SW480 (cell line): ENCODE data around the gene LDB3.

ENCODE experiments used
- DNase-seq: peaks from one replicate; pipeline ENCODE4 v3.0.0-alpha.2; 2016; ENCODE audit warnings: low spot score

LDB3 gene

GRCh38 chr10:86685893-86686632 is 17.8 kb downstream of the LDB3 start:
- no peak for DNase-seq

DNA sequence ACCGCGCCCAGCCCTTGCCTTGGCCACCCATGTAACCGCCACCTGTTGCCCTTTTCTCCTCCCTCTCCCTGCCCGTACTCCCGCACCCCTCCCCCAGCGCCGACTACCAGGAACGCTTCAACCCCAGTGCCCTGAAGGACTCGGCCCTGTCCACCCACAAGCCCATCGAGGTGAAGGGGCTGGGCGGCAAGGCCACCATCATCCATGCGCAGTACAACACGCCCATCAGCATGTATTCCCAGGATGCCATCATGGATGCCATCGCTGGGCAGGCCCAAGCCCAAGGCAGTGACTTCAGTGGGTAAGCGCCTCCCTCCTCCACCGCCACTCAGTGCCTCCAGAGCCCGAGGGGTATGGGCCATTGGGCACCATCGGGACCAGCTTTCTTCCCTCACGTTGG is 18.7 kb downstream of the LDB3 start:
- no peak for DNase-seq

DNA sequence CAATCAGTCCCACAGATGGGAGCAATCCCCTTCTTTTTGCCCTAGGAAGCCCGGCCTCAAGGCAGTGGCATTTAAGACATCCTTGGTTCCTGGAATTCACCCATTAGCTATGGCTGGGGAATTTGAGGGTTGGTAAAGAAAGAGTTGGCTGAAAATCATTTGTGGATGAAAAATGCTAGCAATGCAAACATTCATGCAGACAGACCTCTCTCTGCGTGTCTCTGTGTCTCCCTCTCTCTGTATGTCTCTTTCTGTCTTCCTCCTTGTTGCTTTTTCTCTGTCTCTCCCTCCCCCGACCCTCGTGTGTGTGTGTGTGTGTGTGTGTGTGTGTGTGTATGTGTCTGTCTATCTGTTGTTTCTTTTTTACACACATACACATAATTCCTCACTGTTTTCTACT is 19.4 kb downstream of the LDB3 start:
- DNase-seq, result no peak

- DNase-seq, result peak; percentile 61
Observed at GRCh38 chr10:86688398-86688921, 20.1 kb downstream of the LDB3 start.

DNA sequence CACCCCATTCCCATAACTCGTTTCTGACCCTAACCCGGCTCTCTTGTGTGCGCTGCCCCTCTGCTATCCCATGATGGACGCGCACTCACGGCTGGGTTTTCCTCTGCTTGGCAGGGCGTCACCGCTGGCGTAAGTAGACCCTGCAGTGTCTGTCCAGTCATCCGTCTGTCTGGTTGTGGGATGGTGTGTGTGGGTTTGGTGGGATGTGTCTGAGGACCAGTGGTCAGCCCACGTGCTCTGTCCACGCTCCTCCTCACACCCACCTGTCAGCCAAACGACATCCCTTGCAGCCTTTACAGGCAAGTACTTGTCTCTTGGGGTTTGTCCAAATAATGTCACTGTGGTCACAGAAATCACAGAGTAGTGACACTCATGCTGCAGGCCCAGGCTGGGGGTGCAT is 20.8 kb downstream of the LDB3 start:
- no peak for DNase-seq

DNA sequence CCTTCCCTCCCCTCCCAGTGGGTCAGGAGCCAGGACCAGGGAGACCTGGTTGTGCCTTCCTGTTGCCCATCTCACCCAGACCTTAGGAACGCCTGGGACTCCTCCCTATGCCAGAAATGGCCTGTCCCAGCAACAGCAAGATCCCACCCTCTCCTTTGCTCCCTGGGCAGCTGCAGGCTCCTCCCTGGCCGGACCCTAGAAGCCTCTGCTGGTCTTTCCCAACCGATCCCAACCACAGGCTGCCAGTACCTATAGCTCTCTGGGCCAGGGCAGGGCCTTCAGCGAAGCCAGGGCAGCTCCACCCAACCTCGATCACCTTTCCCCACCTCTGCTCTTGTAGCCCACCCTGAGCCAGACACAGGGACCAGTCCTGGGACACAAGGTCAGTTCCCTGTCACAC is 21.9 kb downstream of the LDB3 start:
- no peak for DNase-seq

GRCh38 chr10:86690657-86691084 is 22.4 kb downstream of the LDB3 start:
- no peak for DNase-seq

DNA sequence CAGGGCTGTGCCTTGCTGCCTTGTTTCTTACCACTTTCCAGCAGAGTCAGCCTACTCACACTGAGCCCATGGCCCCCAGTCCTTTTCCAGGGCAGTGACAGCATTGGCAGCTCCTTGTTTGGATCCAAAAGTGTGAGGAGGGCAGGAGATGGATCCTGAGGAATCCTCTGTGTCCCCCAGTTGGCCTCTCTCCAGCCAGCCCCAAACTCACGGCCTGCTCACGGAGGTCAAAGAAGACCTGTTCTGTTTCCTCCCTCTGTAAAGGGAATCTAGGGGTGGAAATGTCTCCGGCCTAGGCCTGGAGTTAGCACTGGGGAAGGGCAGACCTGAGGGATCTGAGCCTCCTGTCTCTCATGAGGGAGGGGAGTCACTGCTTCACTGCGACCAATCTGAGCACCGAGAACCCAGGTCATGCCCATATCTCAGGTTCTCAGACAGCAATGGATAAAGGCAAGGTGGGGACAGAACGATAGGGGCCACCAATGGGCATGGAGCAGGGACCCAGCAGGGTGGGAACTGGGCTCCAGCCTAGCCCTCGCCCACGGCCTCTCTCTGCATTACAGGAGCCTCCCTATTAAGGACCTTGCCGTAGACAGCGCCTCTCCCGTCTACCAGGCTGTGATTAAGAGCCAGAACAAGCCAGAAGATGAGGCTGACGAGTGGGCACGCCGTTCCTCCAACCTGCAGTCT is 23.2 kb downstream of the LDB3 start:
- no peak for DNase-seq

GRCh38 chr10:86692023-86692514 is 23.8 kb downstream of the LDB3 start:
- no peak for DNase-seq

DNA sequence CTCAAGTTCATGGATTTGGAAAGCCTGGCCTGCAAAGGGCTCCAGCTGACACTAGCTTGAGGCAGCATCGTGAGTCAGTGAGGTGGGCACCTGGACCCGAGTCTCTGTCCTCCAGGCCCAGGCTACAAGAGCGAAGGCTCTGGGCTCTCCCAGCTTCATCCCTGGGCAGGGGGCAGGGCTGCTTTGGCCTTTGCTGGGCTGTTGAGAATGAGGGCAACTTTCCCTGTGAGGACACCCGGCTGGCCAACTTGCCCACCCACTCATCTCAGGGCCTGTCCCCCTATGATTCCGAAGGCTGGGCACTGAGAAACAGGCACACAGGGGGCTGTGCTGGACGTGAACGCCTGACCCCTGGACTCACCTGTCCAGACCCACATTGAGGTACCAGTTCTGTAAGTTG is 24.4 kb downstream of the LDB3 start:
- DNase-seq, result no peak

DNA sequence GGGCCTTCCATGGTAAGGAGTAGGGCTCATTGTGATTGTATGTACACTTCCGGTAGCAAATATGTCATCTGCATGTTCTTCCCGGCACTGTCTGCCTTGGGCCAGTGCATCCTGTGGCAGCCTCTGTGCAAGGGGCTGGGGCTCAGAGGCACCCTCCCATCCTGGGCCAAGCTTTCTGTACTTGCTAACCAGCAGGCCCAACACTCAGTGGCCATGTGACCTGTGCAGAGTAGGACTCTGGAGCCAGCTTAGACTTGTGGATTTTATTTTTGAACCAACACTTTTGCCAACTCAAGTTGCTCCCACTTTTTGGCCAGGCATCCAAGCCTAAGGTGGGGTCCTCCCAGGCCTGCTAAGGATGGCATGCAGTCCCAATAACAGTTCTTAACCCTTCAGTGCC is 25.0 kb downstream of the LDB3 start:
- no peak for DNase-seq

- no peak for DNase-seq
Observed at GRCh38 chr10:86693721-86694369, 25.5 kb downstream of the LDB3 start.

DNA sequence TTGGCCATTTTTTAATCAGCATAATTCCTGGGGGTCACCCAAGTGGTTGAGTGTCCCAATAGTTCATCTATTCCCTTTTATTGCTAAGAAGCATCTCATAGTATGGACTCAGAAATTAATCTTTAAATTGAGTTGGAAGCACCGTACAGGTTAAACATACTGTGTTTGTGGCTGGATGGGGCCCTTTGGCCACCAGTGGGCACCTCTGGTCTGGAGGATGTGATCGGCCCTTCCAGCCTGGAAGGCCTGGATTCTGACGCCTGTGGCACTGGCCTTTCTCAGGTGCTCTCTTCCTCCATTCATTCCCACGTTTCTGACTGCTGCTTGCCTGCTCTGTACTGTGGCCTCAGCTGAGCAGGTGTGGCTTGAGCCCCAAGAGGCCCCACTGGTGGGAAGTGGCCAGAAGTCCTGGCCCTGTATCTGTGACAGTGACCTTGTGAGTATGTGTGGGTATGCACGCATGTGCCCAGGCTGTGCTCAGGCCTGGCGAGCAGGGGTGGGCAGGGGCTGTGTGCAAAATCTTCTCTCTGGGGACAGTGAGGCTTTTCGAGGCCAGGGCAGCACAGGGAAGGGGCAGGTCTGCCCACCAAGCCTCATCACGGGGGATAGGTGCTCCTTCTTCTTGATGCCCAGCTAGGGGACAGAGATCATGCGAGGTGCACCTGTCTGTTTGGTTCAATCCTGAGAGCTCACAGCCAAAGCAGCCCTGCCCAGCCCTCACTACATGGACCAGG is 30.1 kb downstream of the LDB3 start:
- DNase-seq, result no peak

DNA sequence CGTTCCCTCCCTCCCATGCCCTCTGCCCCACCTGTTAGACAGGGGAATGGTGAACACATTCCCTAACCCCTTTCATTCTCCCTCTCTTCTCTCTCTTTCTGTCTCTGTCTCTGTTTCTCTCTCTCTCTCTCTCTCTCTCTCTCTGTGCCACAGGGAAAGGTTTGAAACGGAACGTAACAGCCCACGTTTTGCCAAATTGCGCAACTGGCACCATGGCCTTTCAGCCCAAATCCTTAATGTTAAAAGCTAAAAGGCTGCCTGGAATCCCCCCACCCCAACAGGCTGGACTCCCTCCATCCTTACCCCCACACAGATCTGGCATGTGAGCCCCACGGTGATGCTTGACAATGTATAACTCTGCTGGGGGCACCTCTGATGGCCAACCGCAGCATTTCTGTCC is 30.8 kb downstream of the LDB3 start:
- DNase-seq, result no peak

- DNase-seq, result no peak
Observed at GRCh38 chr10:86699541-86699940, 31.2 kb downstream of the LDB3 start.

DNA sequence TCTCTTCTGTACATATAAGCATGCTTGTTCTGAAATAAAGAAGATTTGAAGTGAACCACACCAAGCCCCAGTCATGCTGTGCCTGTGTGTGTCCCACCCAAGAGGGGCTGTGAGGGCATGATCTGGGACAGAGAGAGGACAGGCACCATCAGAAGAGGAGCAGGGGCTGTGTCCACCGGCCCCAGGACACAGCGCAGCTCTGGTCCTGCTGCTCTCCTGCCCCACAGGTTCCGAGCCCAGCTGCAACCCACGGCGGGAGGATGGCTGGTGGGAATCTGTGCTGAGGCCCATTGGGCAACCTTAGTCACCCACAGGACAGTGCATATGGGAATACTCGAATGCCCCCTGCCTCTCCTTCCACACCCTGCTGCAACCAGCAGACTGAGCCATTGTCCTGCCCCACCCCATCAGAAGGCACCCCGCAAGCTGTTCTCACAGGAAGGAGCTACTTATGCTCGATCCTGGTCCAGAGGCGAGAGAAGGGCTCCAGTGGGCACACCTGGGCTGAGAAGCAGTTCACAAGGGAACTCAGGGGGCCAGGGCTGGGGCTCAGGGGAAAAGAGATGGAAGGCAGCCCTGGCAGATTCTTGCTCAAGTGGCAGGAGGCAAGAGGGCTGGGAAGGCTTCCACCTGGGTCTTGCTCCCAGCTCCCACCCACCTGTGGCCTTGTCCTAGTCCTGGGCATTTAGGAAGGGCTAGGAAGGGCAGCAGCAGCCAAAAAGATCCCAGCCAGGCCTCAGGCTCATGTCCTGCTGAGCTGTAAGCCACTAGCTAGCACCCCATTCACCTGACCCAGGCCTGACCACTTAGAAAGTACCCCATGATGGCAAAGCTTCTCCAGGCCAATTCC is 31.9 kb downstream of the LDB3 start:
- no peak for DNase-seq

DNA sequence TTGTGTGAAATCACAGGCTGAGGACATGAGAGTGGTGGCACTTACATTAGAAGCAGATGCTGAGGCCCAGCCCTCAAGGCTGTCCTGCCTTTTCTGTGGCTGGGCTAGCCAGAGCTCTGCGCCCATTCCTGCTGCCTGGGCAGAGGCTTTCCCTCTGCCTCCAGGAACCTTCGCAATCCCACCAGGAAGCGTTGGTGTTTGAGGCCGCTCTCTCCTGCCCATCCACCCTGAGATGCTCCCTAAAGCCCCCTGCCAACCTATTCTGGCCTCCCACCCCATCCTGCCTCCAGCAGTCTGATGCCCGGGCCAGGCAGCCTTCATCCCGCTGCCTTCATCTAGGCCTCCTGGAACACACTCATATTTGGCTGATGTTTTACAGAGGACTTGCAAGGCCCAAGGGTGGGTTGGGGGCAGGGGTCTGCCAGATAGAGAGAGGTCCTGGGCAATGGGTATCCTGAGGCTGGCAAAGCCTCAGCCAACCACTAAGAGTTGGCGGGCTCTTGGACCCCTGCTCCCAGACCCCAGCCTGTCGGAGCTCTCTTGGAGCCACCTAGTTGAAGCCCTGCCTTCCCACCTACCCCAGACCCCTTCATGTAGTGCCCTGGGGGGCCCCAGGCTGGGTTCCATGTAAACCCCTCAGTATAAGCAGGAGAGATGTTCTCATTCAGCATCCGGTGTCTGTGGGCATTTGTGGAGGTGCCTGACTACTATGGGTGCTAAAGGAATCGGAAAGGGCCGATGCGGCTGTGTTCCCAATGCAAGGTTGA is 32.7 kb downstream of the LDB3 start:
- DNase-seq, result no peak

- DNase-seq, result no peak
Observed at GRCh38 chr10:86703176-86703575, 34.9 kb downstream of the LDB3 start.

DNA sequence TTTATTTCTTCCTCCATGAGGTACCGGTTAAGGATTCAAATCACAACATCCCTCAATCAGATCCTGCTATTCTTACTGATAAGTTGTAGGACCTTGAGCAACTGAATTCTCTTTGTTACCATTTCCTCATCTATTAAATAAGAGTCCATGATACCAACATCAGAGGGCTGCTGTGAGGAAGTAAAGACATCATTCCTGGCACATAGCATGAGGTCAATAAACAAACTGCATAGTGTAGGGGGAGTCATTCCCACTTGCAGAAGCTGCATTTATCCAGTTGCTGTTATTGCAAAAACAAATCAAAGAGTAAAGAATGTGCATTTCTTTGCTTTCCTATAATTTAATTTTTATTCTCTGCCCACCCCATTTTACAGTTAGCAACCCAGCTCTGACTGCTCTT is 36.8 kb downstream of the LDB3 start:
- DNase-seq, result no peak

DNA sequence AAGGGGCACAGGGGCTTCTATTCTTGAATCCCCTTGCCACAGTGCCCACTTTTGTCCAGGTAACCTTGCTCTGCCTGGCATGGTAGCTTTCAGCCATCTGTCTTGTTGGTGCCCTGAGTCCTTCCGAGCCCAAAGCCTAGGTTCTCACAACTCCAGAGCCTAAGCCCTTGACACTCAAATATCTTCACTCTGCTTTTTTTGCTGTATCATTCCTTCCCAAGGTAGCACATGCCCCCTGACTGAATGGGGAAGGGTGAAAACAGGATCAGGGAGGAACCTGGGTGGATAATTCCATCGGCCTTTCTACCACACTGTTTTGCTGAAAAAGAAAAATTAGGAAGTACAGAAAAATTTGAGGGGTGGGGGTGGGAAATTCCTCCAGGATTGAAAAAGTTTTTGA is 37.6 kb downstream of the LDB3 start:
- DNase-seq, result no peak
